NCI-H1694 treated with DMSO at 0.1 percent for 48 hours (cell line): ENCODE measurements around the gene IZUMO2.
"Not testable (repeated sequence)": the region's sequence is repeated elsewhere in the genome, so short reads cannot be mapped to it uniquely, and the experiment has no call there.

Experiments
- DNase-seq: peaks from one replicate; lab custom pipeline; 2025; lab: John Stamatoyannopoulos, UW

IZUMO2 gene

DNA sequence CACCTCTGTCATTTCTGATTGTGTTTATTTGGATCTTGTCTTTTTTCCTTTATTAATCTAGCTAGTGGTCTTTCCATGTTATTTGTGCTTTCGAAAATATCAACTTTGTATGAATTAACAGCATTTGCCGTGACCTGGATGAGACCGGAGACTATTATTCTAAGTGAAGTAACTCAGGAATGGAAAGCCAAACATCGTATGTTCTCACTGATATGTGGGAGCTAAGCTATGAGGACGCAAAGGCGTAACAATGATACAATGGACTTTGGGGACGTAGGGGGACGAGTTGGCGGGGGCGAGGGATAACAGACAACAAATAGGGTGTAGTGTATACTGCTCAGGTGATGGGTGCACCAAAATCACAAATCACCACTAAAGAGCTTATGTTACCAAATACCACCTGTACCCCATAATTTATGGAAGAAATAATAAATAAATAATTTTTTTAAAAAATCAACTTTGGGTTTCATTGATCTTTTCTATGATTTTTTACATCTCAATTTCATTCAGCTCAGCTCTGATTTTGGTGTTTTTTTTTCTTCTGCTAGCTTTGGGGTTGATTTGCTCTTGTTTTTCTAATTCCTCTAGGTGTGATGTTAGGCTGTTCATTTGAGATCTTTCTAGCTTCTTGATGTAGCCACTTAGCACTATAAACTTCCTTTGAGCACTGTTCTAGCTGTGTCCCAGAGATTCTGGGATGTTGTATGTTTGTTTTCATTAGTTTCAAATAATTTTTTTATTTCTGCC is 27.1 kb downstream of the IZUMO2 start:
- not testable (repeated sequence) for DNase-seq

DNA sequence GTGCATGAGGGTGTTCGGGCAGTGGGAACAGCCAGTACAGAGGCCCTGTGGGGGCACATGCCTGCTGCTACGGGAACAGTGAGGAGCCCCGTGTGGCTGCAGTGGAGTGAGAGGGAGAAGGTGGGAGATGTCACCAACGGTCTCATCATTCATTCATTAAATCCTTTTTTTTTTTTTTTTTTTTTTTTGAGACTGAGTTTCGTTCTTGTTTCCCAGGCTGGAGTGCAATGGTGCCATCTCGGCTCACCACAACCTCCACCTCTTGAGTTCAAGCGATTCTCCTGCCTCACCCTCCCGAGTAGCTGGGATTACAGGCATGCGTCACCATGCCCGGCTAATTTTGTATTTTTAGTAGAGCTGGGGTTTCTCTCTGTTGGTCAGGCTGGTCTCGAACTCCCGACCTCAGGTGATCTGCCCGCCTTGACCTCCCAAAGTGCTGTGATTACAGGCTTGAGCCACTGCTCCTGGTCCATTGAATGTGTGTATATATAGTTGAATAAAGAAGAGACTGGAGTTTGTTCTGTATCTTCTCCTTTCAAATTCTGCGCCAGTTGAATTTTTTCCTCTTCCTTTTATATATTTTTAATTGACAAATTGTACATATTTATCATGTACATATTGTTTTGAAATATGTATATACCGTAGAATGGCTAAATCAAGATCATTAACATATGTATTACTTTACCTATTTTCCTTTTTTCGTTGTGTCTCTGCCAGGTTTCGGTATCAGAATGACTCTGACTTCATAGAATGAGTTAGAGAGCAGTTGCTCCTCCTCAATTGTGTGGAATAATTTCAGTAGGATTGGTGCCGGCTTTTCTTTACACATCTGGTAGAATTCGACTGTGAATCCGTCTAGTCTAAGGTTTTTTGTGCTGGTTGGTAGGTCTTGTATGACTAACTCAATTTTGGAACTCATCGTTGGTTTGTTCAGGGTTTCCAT is 28.0 kb downstream of the IZUMO2 start:
- not testable (repeated sequence) for DNase-seq

DNA sequence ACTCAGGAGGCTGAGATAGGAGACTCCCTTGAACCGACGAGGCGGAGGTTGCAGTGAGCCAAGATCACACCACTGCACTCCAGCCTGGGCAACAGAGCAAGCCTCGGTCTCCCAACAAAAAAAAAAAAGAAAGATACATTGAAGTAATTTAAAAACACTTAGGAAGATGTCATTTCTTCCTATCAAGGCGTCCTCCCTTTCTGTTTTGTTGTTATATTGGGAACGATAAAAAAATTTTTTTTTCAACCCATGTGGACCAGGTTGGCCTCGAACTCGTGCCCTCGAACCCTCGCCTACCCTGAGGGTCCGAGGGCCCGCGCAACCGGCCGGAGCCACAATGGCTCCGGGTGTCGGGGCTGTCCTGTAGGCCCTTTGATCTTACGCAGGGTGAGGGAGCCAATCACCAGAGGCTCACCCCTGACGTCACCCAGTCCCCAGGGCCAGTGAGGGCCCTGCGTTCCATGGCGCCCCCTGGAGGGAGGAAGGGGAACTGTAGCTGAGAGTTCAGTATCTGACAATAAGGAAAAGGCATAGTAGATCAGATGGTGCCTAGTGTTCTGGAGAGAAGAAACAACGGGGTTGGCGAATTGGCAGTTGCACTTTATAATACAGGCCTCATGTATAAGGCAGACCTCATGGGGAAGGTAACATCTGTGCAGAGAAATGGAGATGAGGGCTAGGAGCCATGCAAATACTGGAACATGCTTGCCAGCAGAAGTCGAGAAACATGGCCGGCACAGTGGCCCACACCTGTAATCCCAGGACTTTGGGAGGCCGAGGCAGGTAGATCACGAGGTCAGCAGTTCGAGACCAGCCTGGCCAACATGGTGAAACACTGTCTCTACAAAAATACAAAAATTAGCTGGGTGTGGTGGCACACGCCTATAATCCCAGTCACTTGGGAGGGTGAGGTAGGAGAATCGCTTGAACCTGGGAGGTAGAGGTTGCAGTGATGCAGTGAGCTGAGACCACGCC is 29.3 kb downstream of the IZUMO2 start:
- DNase-seq, result not testable (repeated sequence)

GRCh38 chr19:50104012-50104411 is 59.1 kb downstream of the IZUMO2 start:
- DNase-seq, result not testable (repeated sequence)

DNA sequence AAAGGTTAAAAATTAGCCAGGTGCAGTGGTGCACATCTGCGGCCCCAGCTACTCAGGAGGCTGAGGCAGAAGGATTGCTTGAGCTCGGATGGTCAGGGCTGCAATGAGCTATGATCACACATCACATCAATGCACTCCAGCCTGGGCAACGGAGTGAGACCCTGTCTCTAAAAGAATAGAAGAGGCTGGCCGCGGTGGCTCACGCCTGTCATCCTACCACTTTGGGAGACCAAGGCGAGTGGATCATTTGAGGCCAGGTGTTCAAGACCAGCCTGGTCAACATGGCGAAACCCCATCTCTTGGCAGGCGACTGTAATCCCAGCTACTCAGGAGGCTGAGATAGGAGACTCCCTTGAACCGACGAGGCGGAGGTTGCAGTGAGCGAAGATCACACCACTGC is 59.7 kb downstream of the IZUMO2 start:
- DNase-seq, result not testable (repeated sequence)
